HEK293T (cell line): ENCODE data around the gene UGCG.

Experiments used
- CTCF ChIA-PET: fragments of 350-600 bp; formaldehyde crosslinking; extraction: SDS; loops from one replicate; lab custom pipeline; 2021; ENCODE audit warnings: antibody characterized with exemption, inconsistent platforms; lab: Yijun Ruan, JAX
- POLR2A ChIA-PET: fragments of 350-600 bp; formaldehyde crosslinking; extraction: SDS; loops from one replicate; lab custom pipeline; 2020; ENCODE audit warnings: antibody characterized with exemption, inconsistent platforms; lab: Yijun Ruan, JAX
- DNase-seq: peaks from one replicate; pipeline ENCODE4 v3.0.0; 2012; ENCODE audit warnings: mixed read lengths; ENCODE audit errors: extremely low spot score
- ARNT ChIP-seq: fragments of 450-650 bp; IDR thresholded peaks from 2 replicates; pipeline ENCODE4 v1.6.1; 2017; ENCODE audit warnings: mild to moderate bottlenecking
- BHLHE40 ChIP-seq: fragments of 450-650 bp; IDR thresholded peaks from 2 replicates; pipeline ENCODE4 v1.6.1; 2016; ENCODE audit warnings: mild to moderate bottlenecking, moderate library complexity, borderline replicate concordance
- CTBP1 ChIP-seq: fragments of 450-650 bp; IDR thresholded peaks from 2 replicates; pipeline ENCODE4 v1.6.1; 2016; ENCODE audit warnings: borderline replicate concordance
- ELF4 ChIP-seq: fragments of 450-650 bp; IDR thresholded peaks from 2 replicates; pipeline ENCODE4 v1.6.1; 2017; ENCODE audit warnings: antibody characterized with exemption
- FOXA1 ChIP-seq: fragments of 450-650 bp; IDR thresholded peaks from 2 replicates; pipeline ENCODE4 v1.6.1; 2016; ENCODE audit warnings: mild to moderate bottlenecking
- FOXK2 ChIP-seq: fragments of 450-650 bp; IDR thresholded peaks from 2 replicates; pipeline ENCODE4 v1.6.1; 2016; ENCODE audit warnings: mild to moderate bottlenecking
- FOXM1 ChIP-seq: fragments of 450-650 bp; IDR thresholded peaks from 2 replicates; pipeline ENCODE4 v1.6.1; 2017; ENCODE audit warnings: mild to moderate bottlenecking, borderline replicate concordance
- HDGF ChIP-seq: fragments of 450-650 bp; IDR thresholded peaks from 2 replicates; pipeline ENCODE4 v1.6.1; 2017; ENCODE audit warnings: antibody characterized with exemption, borderline replicate concordance
- L3MBTL2 ChIP-seq: fragments of 450-650 bp; conservative IDR thresholded peaks from 2 replicates; pipeline ENCODE4 v1.6.1; 2016; ENCODE audit warnings: mild to moderate bottlenecking
- LEF1 ChIP-seq: fragments of 450-650 bp; IDR thresholded peaks from 2 replicates; pipeline ENCODE4 v1.6.1; 2017; ENCODE audit warnings: mild to moderate bottlenecking, borderline replicate concordance
- NFRKB ChIP-seq: fragments of 450-650 bp; IDR thresholded peaks from 2 replicates; pipeline ENCODE4 v1.6.1; 2016; ENCODE audit warnings: mild to moderate bottlenecking, moderate library complexity
- PKNOX1 ChIP-seq: fragments of 450-650 bp; IDR thresholded peaks from 2 replicates; pipeline ENCODE4 v1.6.1; 2016
- SP1 ChIP-seq: fragments of 450-650 bp; IDR thresholded peaks from 2 replicates; pipeline ENCODE4 v1.6.1; 2017
- SUZ12 ChIP-seq: fragments of 450-650 bp; IDR thresholded peaks from 2 replicates; pipeline ENCODE4 v1.6.1; 2016; ENCODE audit warnings: mild to moderate bottlenecking
- TARDBP ChIP-seq: fragments of 450-650 bp; IDR thresholded peaks from 2 replicates; pipeline ENCODE4 v1.6.1; 2016
- ZNF384 ChIP-seq: fragments of 450-650 bp; IDR thresholded peaks from 2 replicates; pipeline ENCODE4 v1.6.1; 2016

The UGCG gene

GRCh38 chr9:111978616-111979015, 82.0 kb downstream of the UGCG start:
- ChIA-PET CTCF (no interaction called here), POLR2A (no interaction called here)
- TF ChIP-seq CTBP1 (no peak), TARDBP (no peak), SUZ12 (no peak), L3MBTL2 (no peak), NFRKB (no peak), ZNF384 (no peak), SP1 (no peak)
- DNase-seq: no peak

GRCh38 chr9:111979561-111979960, 82.9 kb downstream of the UGCG start:
- TF ChIP-seq LEF1 (no peak), SP1 (no peak), HDGF (no peak), SUZ12 (no peak), FOXA1 (no peak), ZNF384 (no peak), FOXM1 (no peak), ELF4 (no peak), PKNOX1 (no peak), L3MBTL2 (no peak), TARDBP (no peak), CTBP1 (no peak), BHLHE40 (no peak), FOXK2 (no peak), ARNT (no peak), NFRKB (no peak)
- no peak for DNase-seq
- ChIA-PET POLR2A (no interaction called here), CTCF (no interaction called here)

GRCh38 chr9:111980398-111980797, 83.8 kb downstream of the UGCG start:
- no peak for DNase-seq
- ChIA-PET CTCF (no interaction called here), POLR2A (no interaction called here)
- no peak for TF ChIP-seq HDGF
- TF ChIP-seq ZNF384: no peak
- TF ChIP-seq NFRKB: no peak
- TF ChIP-seq FOXM1: no peak
- no peak for TF ChIP-seq FOXA1
- no peak for TF ChIP-seq PKNOX1
- no peak for TF ChIP-seq LEF1
- no peak for TF ChIP-seq L3MBTL2
- no peak for TF ChIP-seq ELF4
- TF ChIP-seq SUZ12: no peak
- no peak for TF ChIP-seq CTBP1
- TF ChIP-seq SP1: no peak
- TF ChIP-seq FOXK2: no peak
- no peak for TF ChIP-seq ARNT
- TF ChIP-seq TARDBP: no peak
- TF ChIP-seq BHLHE40: no peak

- no peak for TF ChIP-seq ARNT
- no peak for DNase-seq
- CTCF ChIA-PET: no interaction called here
- POLR2A ChIA-PET: interaction anchor here (1.1 kb wide), 1 partner anchor 18 kb away, joined by 3 read pairs; no protein-coding TSS in a partner anchor
Observed at GRCh38 chr9:111983484-111983908, 86.9 kb downstream of the UGCG start.

GRCh38 chr9:111984086-111984802, 87.6 kb downstream of the UGCG start:
- CTCF ChIA-PET: no interaction called here
- no peak for DNase-seq
- no peak for TF ChIP-seq FOXM1
- TF ChIP-seq SUZ12: no peak
- TF ChIP-seq FOXK2: no peak
- TF ChIP-seq ELF4: no peak
- no peak for TF ChIP-seq SP1
- no peak for TF ChIP-seq NFRKB
- TF ChIP-seq ZNF384: no peak
- TF ChIP-seq HDGF: no peak
- no peak for TF ChIP-seq TARDBP
- TF ChIP-seq PKNOX1: no peak
- POLR2A ChIA-PET: no interaction called here
